ENCODE results near the gene ZNF502. TPM values are rescaled to one million over a fixed set of nuclear protein-coding genes. Genes with fewer than 3 reads are reported as not detected.
A peak's percentile ranks its signal among the peaks of the same experiment; 100 is the strongest.

The ZNF502 gene
- total and polyA plus RNA-seq, 2 experiments from 2014 or later: 2.9 to 3.2 TPM

DNA sequence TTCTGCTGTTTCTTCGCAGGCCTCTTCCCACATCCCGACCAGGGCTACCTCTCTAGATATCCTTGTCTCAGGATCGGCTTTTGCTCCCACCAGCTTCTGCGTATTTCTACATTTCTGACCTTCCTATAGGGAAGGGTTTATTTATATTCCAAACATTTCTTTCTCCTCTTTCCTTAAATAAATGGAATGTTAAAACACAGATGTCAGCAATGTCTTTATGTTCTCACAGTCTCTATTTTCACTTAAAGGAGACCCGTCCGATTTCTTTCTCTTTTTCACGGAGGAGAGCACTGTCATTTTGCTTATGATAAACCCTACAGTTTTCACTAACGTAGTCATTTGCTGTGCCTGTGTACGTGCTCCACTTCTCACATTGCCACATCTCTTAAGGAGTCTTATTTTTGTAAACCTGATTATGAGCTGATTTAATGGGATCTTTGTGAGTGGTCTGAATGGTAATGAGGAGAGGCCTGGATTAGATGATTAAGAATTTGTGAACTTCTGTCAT is 49.8 kb downstream of the ZNF502 start:
- no peak for ATAC-seq
- H3K9me3 Mint-ChIP-seq: peaks cover 59% of the 10 kb centered on the region
- peaks cover 4% of the 10 kb centered on the region; the same call in 1 of the 2 replicates for H3K9me2 ChIP-seq (ENCODE audit: insufficient read depth)
- H2AFZ ChIP-seq: peak overlapping the region; percentile 84
- H3K79me2 ChIP-seq (replicated peaks; ENCODE audit: insufficient read depth): peaks cover 92% of the 10 kb centered on the region
- peak overlapping the region; percentile 90 for H3K4me2 ChIP-seq
- H3K27ac ChIP-seq (ENCODE audit: low read depth): peak overlapping the region; percentile 98
- H3K27ac Mint-ChIP-seq: peak overlapping the region; percentile 100
- H3K4me1 ChIP-seq (ENCODE audit: insufficient read depth): no peaks in the 10 kb centered on the region; the same call in 1 of the 2 replicates
- TF ChIP-seq EZH2 (IDR thresholded peaks at IDR 0.05; ENCODE audit: low read depth, unreplicated experiment) (no peak), JUNB (IDR thresholded peaks at IDR 0.05; ENCODE audit: unreplicated experiment) (no peak), ZNF331 (CRISPR knock-in tag; IDR thresholded peaks at IDR 0.05; ENCODE audit: low read depth) (no peak), STAT1 (IDR thresholded peaks at IDR 0.05; ENCODE audit: unreplicated experiment) (no peak), ZNF114 (CRISPR knock-in tag; IDR thresholded peaks at IDR 0.05) (no peak), EZH2phosphoT487 (IDR thresholded peaks at IDR 0.05; ENCODE audit: unreplicated experiment) (no peak), POLR2AphosphoS5 (IDR thresholded peaks at IDR 0.05; ENCODE audit: low read depth) (no peak), NANOG (IDR thresholded peaks at IDR 0.05; ENCODE audit: borderline replicate concordance) (no peak), CREB1 (CRISPR knock-in tag; IDR thresholded peaks at IDR 0.05; ENCODE audit: low read depth) (no peak)
- TF ChIP-seq, protein P1, sequence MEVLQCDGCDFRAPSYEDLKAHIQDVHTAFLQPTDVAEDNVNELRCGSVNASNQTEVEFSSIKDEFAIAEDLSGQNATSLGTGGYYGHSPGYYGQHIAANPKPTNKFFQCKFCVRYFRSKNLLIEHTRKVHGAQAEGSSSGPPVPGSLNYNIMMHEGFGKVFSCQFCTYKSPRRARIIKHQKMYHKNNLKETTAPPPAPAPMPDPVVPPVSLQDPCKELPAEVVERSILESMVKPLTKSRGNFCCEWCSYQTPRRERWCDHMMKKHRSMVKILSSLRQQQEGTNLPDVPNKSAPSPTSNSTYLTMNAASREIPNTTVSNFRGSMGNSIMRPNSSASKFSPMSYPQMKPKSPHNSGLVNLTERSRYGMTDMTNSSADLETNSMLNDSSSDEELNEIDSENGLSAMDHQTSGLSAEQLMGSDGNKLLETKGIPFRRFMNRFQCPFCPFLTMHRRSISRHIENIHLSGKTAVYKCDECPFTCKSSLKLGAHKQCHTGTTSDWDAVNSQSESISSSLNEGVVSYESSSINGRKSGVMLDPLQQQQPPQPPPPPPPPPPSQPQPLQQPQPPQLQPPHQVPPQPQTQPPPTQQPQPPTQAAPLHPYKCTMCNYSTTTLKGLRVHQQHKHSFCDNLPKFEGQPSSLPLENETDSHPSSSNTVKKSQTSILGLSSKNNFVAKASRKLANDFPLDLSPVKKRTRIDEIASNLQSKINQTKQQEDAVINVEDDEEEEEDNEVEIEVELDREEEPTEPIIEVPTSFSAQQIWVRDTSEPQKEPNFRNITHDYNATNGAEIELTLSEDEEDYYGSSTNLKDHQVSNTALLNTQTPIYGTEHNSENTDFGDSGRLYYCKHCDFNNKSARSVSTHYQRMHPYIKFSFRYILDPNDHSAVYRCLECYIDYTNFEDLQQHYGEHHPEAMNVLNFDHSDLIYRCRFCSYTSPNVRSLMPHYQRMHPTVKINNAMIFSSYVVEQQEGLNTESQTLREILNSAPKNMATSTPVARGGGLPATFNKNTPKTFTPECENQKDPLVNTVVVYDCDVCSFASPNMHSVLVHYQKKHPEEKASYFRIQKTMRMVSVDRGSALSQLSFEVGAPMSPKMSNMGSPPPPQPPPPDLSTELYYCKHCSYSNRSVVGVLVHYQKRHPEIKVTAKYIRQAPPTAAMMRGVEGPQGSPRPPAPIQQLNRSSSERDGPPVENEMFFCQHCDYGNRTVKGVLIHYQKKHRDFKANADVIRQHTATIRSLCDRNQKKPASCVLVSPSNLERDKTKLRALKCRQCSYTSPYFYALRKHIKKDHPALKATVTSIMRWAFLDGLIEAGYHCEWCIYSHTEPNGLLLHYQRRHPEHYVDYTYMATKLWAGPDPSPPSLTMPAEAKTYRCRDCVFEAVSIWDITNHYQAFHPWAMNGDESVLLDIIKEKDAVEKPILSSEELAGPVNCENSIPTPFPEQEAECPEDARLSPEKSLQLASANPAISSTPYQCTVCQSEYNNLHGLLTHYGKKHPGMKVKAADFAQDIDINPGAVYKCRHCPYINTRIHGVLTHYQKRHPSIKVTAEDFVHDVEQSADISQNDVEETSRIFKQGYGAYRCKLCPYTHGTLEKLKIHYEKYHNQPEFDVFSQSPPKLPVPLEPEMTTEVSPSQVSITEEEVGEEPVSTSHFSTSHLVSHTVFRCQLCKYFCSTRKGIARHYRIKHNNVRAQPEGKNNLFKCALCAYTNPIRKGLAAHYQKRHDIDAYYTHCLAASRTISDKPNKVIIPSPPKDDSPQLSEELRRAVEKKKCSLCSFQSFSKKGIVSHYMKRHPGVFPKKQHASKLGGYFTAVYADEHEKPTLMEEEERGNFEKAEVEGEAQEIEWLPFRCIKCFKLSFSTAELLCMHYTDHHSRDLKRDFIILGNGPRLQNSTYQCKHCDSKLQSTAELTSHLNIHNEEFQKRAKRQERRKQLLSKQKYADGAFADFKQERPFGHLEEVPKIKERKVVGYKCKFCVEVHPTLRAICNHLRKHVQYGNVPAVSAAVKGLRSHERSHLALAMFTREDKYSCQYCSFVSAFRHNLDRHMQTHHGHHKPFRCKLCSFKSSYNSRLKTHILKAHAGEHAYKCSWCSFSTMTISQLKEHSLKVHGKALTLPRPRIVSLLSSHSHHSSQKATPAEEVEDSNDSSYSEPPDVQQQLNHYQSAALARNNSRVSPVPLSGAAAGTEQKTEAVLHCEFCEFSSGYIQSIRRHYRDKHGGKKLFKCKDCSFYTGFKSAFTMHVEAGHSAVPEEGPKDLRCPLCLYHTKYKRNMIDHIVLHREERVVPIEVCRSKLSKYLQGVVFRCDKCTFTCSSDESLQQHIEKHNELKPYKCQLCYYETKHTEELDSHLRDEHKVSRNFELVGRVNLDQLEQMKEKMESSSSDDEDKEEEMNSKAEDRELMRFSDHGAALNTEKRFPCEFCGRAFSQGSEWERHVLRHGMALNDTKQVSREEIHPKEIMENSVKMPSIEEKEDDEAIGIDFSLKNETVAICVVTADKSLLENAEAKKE (CRISPR knock-in tag; IDR thresholded peaks at IDR 0.05): no peak
- TF ChIP-seq, protein P2, sequence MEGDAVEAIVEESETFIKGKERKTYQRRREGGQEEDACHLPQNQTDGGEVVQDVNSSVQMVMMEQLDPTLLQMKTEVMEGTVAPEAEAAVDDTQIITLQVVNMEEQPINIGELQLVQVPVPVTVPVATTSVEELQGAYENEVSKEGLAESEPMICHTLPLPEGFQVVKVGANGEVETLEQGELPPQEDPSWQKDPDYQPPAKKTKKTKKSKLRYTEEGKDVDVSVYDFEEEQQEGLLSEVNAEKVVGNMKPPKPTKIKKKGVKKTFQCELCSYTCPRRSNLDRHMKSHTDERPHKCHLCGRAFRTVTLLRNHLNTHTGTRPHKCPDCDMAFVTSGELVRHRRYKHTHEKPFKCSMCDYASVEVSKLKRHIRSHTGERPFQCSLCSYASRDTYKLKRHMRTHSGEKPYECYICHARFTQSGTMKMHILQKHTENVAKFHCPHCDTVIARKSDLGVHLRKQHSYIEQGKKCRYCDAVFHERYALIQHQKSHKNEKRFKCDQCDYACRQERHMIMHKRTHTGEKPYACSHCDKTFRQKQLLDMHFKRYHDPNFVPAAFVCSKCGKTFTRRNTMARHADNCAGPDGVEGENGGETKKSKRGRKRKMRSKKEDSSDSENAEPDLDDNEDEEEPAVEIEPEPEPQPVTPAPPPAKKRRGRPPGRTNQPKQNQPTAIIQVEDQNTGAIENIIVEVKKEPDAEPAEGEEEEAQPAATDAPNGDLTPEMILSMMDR (conservative IDR thresholded peaks at IDR 0.05; ENCODE audit: low read depth in 2 of 2): no peak
- TF ChIP-seq, protein P3, sequence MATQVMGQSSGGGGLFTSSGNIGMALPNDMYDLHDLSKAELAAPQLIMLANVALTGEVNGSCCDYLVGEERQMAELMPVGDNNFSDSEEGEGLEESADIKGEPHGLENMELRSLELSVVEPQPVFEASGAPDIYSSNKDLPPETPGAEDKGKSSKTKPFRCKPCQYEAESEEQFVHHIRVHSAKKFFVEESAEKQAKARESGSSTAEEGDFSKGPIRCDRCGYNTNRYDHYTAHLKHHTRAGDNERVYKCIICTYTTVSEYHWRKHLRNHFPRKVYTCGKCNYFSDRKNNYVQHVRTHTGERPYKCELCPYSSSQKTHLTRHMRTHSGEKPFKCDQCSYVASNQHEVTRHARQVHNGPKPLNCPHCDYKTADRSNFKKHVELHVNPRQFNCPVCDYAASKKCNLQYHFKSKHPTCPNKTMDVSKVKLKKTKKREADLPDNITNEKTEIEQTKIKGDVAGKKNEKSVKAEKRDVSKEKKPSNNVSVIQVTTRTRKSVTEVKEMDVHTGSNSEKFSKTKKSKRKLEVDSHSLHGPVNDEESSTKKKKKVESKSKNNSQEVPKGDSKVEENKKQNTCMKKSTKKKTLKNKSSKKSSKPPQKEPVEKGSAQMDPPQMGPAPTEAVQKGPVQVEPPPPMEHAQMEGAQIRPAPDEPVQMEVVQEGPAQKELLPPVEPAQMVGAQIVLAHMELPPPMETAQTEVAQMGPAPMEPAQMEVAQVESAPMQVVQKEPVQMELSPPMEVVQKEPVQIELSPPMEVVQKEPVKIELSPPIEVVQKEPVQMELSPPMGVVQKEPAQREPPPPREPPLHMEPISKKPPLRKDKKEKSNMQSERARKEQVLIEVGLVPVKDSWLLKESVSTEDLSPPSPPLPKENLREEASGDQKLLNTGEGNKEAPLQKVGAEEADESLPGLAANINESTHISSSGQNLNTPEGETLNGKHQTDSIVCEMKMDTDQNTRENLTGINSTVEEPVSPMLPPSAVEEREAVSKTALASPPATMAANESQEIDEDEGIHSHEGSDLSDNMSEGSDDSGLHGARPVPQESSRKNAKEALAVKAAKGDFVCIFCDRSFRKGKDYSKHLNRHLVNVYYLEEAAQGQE (IDR thresholded peaks at IDR 0.05; ENCODE audit: unreplicated experiment): no peak
- TF ChIP-seq, protein P4, sequence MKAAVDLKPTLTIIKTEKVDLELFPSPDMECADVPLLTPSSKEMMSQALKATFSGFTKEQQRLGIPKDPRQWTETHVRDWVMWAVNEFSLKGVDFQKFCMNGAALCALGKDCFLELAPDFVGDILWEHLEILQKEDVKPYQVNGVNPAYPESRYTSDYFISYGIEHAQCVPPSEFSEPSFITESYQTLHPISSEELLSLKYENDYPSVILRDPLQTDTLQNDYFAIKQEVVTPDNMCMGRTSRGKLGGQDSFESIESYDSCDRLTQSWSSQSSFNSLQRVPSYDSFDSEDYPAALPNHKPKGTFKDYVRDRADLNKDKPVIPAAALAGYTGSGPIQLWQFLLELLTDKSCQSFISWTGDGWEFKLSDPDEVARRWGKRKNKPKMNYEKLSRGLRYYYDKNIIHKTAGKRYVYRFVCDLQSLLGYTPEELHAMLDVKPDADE (IDR thresholded peaks at IDR 0.05): no peak
- peak overlapping the region; percentile 93 for H3K4me3 Mint-ChIP-seq
- no peak for DNase-seq (ENCODE audit: low spot score)
- H3K36me3 Mint-ChIP-seq (ENCODE audit: low read depth): peaks cover 78% of the 10 kb centered on the region
- H4K20me1 ChIP-seq (replicated peaks; ENCODE audit: insufficient read depth): 0 out of 2 replicates have a peak, but pooled peaks cover 4% of the 10 kb centered on the region
- H3K27me3 ChIP-seq (ENCODE audit: insufficient read depth): no peaks in the 10 kb centered on the region
- peaks cover 20% of the 10 kb centered on the region for H3K36me3 ChIP-seq (ENCODE audit: insufficient read depth)
- peaks cover 3% of the 10 kb centered on the region; the same call in 2 of the 3 replicates for H3K4me1 Mint-ChIP-seq
- peak overlapping the region; percentile 92 for H3K4me3 ChIP-seq
- no peaks in the 10 kb centered on the region; the same call in 1 of the 2 replicates for H3F3A ChIP-seq (replicated peaks; ENCODE audit: low read depth)
- H3K27me3 Mint-ChIP-seq (ENCODE audit: insufficient read depth, low read depth, poor library complexity): peaks cover 8% of the 10 kb centered on the region
